Endothelial cell (in vitro differentiated cells): ENCODE results near the gene SLF2. TPM values are rescaled to one million over a fixed set of nuclear protein-coding genes. Genes with fewer than 3 reads are reported as not detected.

ENCODE experiments used
- DNase-seq: peaks from one replicate; pipeline ENCODE4 v3.0.0; 2021; ENCODE audit warnings: low spot score
- H3K27ac Mint-ChIP-seq: one replicate; pipeline ENCODE4 v1.8.0; 2021; ENCODE audit warnings: mixed read lengths, inconsistent platforms; ENCODE audit not compliant: unreplicated experiment
- H3K27me3 Mint-ChIP-seq: one replicate; pipeline ENCODE4 v1.8.0; 2021; ENCODE audit warnings: mild to moderate bottlenecking, moderate library complexity, mixed read lengths, inconsistent platforms; ENCODE audit not compliant: unreplicated experiment
- H3K36me3 Mint-ChIP-seq: one replicate; pipeline ENCODE4 v1.8.0; 2021; ENCODE audit warnings: mild to moderate bottlenecking, low read depth, mixed read lengths, inconsistent platforms; ENCODE audit not compliant: unreplicated experiment
- H3K4me1 Mint-ChIP-seq: one replicate; pipeline ENCODE4 v1.8.0; 2021; ENCODE audit warnings: mild to moderate bottlenecking, mixed read lengths, inconsistent platforms; ENCODE audit not compliant: unreplicated experiment
- H3K4me3 Mint-ChIP-seq: one replicate; pipeline ENCODE4 v1.8.0; 2021; ENCODE audit warnings: mild to moderate bottlenecking, mixed read lengths, inconsistent platforms; ENCODE audit not compliant: unreplicated experiment
- H3K9me3 Mint-ChIP-seq: one replicate; pipeline ENCODE4 v1.8.0; 2021; ENCODE audit warnings: mixed read lengths, inconsistent platforms; ENCODE audit not compliant: unreplicated experiment
- total RNA-seq: library from RNA; stranded (reverse); fragmentation: NEBNext Ultra II Directional; extraction: Animal tissue kit (Norgen Biotek cat#: 25700); gene quantifications from one replicate; pipeline ENCODE4 v1.2.1, GENCODE V29; 2021; ENCODE audit not compliant: unreplicated experiment
- TF ChIP-seq, protein P1 (sequence below): fragments of 200-600 bp; sonication (generic); IDR thresholded peaks from one replicate; pipeline ENCODE4 v1.5.0; 2021; ENCODE audit warnings: antibody characterized with exemption; ENCODE audit not compliant: unreplicated experiment

SLF2 gene
- total RNA-seq, 1 donor from 2014 or later, result 31.2 TPM

DNA sequence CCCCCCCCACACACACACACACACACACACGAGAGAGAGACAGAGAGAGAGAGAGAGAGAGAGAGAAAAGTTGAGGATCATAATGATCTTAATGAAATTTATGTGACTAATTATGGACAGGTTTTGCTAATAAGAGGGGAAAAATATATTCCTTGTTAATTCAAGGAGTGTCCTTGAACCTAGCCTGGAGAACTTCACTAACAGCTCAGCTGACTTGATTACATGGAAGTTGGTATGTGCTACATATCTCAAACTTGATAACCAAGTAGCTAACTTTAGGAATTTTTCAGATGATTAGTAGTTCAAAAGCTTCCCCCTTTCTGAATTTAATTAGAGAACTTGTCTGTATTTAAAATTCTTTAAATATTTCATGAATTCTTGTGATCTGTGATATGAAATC is 15.3 kb downstream of the SLF2 start:
- Mint-ChIP-seq H3K9me3 (no peaks in the 10 kb centered on the region), H3K27ac (no peak overlapping the region), H3K27me3 (no peaks in the 10 kb centered on the region), H3K4me3 (no peak overlapping the region), H3K4me1 (no peaks in the 10 kb centered on the region), H3K36me3 (peaks cover 22% of the 10 kb centered on the region)
- TF ChIP-seq, protein P1, sequence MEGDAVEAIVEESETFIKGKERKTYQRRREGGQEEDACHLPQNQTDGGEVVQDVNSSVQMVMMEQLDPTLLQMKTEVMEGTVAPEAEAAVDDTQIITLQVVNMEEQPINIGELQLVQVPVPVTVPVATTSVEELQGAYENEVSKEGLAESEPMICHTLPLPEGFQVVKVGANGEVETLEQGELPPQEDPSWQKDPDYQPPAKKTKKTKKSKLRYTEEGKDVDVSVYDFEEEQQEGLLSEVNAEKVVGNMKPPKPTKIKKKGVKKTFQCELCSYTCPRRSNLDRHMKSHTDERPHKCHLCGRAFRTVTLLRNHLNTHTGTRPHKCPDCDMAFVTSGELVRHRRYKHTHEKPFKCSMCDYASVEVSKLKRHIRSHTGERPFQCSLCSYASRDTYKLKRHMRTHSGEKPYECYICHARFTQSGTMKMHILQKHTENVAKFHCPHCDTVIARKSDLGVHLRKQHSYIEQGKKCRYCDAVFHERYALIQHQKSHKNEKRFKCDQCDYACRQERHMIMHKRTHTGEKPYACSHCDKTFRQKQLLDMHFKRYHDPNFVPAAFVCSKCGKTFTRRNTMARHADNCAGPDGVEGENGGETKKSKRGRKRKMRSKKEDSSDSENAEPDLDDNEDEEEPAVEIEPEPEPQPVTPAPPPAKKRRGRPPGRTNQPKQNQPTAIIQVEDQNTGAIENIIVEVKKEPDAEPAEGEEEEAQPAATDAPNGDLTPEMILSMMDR, result no peak
- DNase-seq, result no peak

DNA sequence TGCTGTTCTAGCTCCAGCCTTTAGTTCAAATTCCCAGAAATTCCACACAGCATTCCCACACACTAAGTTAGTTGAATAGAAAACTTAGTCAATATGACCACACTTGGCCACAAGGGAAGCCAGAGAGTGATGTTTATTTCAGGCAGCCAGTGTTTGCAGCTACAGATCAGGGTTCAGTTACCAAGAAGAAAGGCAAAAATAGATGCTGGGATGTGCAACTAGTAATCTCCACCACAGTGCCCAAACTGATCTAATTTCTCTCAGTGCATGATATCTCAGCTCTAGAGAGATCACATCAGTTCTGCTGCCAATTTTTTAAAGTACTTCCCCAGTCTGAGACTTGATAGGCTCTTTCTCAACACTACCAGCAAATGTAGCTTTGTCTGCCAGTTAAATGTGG is 17.6 kb downstream of the SLF2 start:
- Mint-ChIP-seq H3K36me3 (peaks cover 17% of the 10 kb centered on the region), H3K9me3 (no peaks in the 10 kb centered on the region), H3K4me1 (no peaks in the 10 kb centered on the region), H3K4me3 (no peak overlapping the region), H3K27ac (no peak overlapping the region), H3K27me3 (no peaks in the 10 kb centered on the region)
- TF ChIP-seq, protein P1, result no peak
- no peak for DNase-seq

DNA sequence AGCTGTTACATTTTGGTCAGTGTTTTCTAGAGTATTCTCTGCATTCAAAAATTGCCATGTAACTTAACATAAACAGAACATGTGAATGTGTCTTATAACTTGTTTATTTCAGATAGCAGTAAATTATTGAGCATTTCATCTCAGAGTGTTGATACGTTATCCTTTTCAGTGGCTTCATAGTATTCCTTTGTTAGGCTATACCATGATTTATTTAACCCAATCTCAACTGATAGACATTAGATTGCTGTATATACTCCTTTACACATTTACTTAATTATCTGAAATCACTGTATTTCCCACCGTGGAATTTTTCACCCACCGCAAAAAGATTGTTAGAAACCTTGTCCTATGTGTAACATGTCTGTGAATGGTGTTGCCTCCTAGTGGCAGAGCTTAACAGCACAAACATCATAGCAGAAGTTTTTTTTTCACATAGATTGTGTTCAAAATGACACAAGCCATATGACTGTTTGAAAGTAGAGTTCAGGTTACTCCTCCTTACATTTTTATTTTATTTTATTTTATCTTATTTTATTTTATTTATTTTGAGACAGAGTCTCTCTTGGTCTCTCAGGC is 21.4 kb downstream of the SLF2 start:
- DNase-seq, result peak; percentile 8
- H3K36me3 Mint-ChIP-seq, result peaks cover 12% of the 10 kb centered on the region

DNA sequence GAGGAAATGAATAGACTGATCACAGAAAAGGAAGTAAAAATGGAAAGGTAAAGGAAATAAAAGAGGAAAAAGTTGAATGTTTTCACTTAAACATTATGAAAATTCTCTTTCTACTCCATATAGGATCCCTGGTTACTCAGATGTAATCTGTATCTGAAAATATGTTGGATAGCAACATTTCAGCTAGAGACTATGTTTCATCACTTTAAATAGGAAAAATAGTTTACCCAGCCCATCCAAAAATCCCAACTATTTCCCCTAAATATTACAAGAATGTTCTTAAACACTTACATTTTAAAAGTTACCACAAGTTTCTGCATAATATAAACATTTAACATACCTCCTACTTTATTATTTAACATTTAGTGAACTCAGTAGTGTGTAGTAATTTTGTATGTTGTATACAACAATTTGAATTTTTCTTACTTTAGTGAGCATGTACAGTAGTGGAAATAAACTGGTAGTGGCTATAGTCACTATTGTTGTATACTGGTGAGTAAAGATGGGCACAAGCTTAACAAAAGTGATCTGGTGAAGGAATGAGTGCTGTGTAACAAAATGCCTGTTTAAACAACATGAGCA is 27.1 kb downstream of the SLF2 start:
- TF ChIP-seq, protein P1, result no peak
- no peak overlapping the region for H3K4me3 Mint-ChIP-seq
- no peaks in the 10 kb centered on the region for H3K27me3 Mint-ChIP-seq
- H3K36me3 Mint-ChIP-seq, result peaks cover 22% of the 10 kb centered on the region
- H3K27ac Mint-ChIP-seq, result no peak overlapping the region
- no peaks in the 10 kb centered on the region for H3K9me3 Mint-ChIP-seq
- H3K4me1 Mint-ChIP-seq, result no peaks in the 10 kb centered on the region
- DNase-seq, result no peak

More for the DNA sequence above, 21.4 kb downstream of the SLF2 start:
- Mint-ChIP-seq H3K27ac (no peak overlapping the region), H3K27me3 (no peaks in the 10 kb centered on the region), H3K4me1 (no peaks in the 10 kb centered on the region), H3K4me3 (no peak overlapping the region), H3K9me3 (no peaks in the 10 kb centered on the region)
- TF ChIP-seq, protein P1, result peak; percentile 68

DNA sequence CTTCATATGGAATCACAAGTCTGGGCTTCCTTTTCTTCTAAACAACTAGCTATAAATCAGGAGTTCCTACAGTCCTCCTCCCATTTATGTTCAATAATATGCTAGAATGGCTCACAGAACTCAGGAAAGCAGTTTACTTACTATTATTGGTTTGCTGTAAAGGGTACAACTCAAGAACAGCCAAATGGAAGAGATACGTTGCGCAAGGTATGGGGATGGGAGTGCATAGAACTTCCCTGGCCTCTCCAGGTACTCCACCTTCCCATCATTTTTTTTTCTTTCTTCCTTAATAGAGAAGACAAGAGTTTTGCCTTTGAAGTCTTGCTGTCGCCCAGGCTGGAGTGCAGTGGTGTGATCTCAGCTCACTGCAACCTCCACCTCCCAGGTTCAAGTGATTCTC is 29.5 kb downstream of the SLF2 start:
- Mint-ChIP-seq H3K36me3 (peaks cover 22% of the 10 kb centered on the region), H3K27me3 (no peaks in the 10 kb centered on the region)

More for the DNA sequence above, 29.5 kb downstream of the SLF2 start:
- no peak overlapping the region for H3K4me3 Mint-ChIP-seq
- no peaks in the 10 kb centered on the region for H3K4me1 Mint-ChIP-seq
- H3K27ac Mint-ChIP-seq, result no peak overlapping the region
- TF ChIP-seq, protein P1, result no peak
- DNase-seq, result no peak
- H3K9me3 Mint-ChIP-seq, result no peaks in the 10 kb centered on the region
